Activated T-helper 9 cell treated with anti-CD3 and anti-CD28 coated beads, Interleukin-2, amount 50 U/mL, for 16 hours (primary cell): Measurements from ENCODE around the gene ZFYVE19.
A peak's percentile ranks its signal among the peaks of the same experiment; 100 is the strongest.
"Not testable (repeated sequence)": the region's sequence is repeated elsewhere in the genome, so short reads cannot be mapped to it uniquely, and the experiment has no call there.

ENCODE experiments used
- DNase-seq: peaks from one replicate; pipeline ENCODE4 v3.0.0-alpha.2; 2020; ENCODE audit warnings: low read depth

The ZFYVE19 gene

GRCh38 chr15:40847223-40847961, 40.5 kb downstream of the ZFYVE19 start:
- DNase-seq = no peak

DNA sequence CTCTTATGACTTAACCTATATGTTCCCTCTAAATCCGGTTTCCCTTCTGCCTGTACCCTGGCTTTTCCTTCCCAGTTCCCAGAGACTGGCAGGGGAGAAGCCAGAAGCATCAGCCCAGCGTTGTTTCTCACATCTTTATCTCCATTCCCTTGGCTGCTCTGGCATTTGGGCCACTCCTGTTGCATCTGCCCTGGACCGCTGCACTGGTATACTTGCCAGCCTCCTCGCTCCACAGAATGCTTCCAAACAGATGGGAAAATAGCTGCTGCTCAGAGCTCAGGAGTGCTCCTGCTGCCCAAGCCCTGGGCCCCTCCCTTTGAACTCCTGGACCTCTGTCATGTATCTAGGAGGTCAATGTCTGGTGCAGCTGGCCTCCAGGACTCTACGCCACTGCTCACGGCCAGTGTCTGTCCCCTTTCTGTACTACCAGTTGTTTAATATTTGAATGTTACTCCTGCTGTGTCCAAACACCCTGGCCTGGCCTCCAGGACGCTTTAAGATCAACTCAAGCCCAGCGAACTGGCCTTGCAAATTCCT, 43.8 kb downstream of the ZFYVE19 start:
- DNase-seq = no peak

GRCh38 chr15:40852529-40852928, 45.6 kb downstream of the ZFYVE19 start:
- no peak for DNase-seq

GRCh38 chr15:40853241-40853890, 46.5 kb downstream of the ZFYVE19 start:
- DNase-seq = no peak

- DNase-seq = no peak
These were observed 47.3 kb downstream of the ZFYVE19 start for GRCh38 chr15:40854161-40854560.

- DNase-seq = no peak
These were observed 48.9 kb downstream of the ZFYVE19 start for GRCh38 chr15:40855706-40856234.

- no peak for DNase-seq
These were observed 49.9 kb downstream of the ZFYVE19 start for GRCh38 chr15:40856746-40857145.

DNA sequence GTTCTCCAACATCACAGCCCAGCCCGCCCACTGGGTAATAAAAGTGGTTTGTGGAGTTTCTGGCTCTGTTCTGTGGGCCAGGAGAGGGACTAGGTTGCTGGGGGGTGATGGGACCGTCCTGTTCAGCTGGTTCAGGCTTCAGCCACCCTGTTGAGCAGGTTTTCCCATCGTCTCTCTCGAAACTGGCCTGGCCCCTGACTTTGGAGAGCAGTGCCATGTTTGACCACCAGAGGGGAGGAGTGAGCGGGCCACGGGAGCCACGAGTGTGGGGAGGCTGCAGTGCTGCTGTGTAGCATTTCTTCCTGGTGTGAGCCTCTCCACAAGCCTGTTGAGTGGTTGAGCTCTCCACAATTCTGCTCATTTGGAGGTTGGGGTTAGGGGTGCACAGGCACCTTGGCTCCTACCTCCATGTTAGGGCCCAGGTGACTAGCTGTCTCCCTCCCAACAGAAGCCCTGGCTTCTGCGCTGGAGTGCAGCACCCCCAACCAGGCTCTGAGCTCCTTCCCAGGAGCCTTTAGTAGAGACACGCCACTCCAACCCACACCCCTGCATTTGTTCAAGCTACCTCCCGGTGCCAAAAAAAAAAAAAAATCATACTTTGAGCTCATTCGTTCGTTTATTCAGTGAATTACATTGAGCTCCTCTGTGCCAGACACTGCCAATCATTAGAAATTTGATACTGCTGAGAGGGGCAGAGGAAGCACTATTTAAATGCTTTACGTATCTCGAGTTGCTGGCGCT, 50.9 kb downstream of the ZFYVE19 start:
- DNase-seq = peak; percentile 67

GRCh38 chr15:40858706-40859105, 51.8 kb downstream of the ZFYVE19 start:
- DNase-seq = no peak

GRCh38 chr15:40859206-40859851, 52.4 kb downstream of the ZFYVE19 start:
- DNase-seq = peak; percentile 71

DNA sequence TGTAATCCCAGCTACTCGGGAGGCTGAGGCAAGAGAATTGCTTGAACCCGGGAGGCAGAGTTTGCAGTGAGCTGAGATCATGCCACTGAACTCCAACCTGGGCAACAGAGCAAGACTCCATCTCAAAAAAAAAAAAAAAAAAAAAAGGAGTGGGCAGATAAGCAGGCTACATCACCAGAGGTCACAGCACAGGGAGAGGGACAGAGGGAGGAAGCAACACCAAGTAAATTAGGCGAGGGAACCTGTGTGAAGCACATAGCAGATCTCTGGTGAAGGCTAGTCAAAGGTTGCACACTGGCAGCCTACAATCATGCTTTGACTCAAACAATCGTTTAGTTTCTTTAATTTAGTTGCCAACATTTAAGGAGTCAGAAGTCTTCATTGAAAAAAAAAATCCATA, 54.3 kb downstream of the ZFYVE19 start:
- DNase-seq = not testable (repeated sequence)

DNA sequence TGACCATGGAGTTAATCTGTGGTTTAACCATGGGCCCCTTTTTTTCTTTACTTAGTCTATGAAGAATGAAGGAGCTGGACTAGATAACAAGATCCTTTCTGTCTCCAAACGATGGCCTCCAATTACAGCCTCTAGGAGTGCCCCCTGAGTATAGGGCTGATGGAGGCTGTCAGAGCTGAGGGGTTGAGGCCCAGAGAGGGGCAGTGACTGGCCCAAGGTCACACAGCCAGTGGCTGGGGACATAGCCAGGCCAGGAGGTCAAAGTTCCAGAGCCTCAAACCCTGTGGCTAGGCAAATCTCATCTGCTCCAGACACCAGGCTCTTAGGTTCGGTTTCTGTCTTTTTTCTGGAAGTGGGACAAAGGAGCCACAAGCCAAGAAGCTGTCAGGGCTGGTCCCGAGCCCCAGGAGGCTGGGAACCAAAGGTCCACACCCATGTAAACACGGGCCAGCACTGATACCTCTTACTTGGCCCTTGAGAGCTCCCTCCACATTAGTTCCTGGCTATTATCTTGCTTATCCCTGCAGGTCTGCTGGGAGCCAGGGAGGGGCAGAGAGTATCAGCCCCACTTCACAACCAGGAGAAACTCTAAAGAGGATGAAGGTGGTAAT, 56.9 kb downstream of the ZFYVE19 start:
- DNase-seq = no peak
